GM18873 (cell line): ENCODE data around the gene PRKD3.

ENCODE experiments used
- ATAC-seq: cut with Tn5 transposase; IDR thresholded peaks from one replicate; pipeline ENCODE4 v1.9.1; 2021; ENCODE audit warnings: mild to moderate bottlenecking, moderate library complexity, moderate number of reproducible peaks; ENCODE audit not compliant: unreplicated experiment, low FRiP score

The PRKD3 gene

GRCh38 chr2:37343537-37344434, 19.2 kb upstream of the PRKD3 start:
- ATAC-seq = no peak

GRCh38 chr2:37342591-37343220, 18.1 kb upstream of the PRKD3 start:
- no peak for ATAC-seq

- ATAC-seq = no peak
These were observed 16.0 kb upstream of the PRKD3 start for GRCh38 chr2:37340637-37341036.

- no peak for ATAC-seq
These were observed 14.3 kb upstream of the PRKD3 start for GRCh38 chr2:37338933-37339332.

DNA sequence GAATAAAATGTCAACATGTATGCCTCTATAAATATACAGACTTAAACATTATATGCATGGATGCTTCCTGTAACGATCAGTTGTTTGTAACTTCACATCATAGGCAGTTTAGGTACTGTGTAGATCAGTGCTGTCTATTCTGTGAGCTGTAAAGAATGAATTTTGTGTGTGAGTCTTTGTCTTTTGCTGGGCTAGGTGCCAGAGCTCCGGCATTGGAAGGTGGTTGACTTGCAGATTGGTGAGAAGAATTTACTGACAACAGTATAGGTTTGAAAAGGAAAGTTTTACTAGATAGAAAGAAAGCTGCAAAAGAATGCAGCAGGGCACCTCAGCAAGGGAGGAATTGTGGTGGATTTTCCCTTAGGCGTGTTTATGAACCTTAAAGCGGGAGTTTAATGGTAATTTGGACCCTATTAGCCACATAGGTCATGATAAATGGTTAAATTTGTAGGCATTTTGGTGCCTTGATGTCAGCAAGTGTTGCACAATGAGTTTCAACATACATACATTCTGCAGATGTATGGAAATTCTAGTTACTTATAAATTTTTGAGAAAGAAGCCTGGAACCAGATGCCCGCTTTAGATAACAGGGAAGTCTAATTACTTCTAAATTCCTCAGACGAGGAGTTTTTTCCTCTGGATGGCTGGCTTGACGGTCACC, 13.1 kb upstream of the PRKD3 start:
- ATAC-seq = no peak

- no peak for ATAC-seq
These were observed 11.0 kb upstream of the PRKD3 start for GRCh38 chr2:37335604-37336003.

DNA sequence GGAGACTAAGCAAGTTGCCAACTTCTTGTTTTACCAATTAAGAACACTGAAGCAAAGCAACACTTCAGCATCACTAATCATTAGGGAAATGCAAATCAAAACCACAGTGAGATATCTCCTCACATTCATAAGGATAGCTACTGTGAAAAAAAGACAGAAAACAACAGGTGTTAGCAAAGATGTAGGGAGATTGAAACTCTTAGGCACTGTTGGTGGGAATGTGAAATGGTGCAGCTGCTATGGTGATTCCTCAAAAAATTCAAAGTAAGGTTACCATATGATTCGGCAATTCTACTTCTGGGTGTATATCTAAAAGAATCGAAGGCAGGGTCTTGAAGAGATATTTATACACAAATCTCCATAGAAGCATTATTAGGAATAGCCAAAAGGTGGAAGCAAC, 8.6 kb upstream of the PRKD3 start:
- no peak for ATAC-seq

DNA sequence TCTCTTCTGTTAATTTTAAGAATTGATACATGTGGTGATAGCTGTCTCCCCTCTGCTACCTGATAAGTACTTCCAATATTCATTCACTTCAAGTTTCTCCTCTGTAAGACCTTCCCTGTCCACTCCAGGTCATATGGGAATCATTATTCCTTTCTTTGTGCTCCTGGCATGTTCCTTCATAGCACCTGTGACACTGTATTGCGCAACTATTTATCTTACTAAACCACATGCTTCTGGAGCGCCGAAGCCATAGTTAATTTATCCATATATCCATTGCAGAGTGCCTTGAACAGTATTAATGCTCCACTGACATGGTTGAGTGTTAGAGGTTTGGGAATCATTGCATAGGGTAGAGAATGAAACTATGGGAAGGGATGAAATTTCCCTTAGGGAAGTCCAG, 7.9 kb upstream of the PRKD3 start:
- no peak for ATAC-seq

GRCh38 chr2:37330681-37331080, 6.0 kb upstream of the PRKD3 start:
- ATAC-seq = no peak

DNA sequence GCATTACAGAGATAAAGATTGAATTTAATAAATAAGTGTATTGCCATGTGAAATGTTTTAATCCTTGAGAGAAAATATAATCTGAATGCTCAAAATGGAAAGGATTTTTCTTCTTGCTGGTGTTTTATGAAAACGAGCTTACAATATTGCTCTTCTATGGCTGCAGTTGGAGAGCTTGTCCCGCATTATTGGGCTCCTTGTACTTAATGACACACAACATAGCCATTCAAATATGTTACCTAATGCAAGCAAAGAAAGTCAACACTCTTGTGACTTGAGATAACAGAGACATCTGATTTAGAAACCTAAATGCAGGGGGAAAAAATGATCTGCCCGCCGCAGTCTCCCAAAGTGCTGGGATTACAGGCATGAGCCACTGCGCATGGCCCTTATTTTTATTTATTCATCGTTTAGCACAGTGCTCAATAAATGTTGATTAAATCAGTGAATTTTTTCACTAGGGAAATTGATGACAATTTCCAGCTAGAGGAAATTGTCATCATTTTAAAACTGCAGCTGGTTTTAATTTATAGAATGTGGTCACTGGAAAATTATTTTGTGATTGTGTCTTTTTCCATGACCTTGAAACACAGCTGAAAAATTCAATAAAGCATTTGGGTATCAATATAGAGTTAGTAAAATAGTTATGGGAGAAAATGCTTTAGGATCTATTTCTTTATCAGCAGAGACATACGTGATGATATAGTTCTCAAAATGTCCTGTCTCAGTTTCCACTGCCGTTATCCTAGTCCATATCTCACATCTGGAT, 2.4 kb upstream of the PRKD3 start:
- no peak for ATAC-seq

DNA sequence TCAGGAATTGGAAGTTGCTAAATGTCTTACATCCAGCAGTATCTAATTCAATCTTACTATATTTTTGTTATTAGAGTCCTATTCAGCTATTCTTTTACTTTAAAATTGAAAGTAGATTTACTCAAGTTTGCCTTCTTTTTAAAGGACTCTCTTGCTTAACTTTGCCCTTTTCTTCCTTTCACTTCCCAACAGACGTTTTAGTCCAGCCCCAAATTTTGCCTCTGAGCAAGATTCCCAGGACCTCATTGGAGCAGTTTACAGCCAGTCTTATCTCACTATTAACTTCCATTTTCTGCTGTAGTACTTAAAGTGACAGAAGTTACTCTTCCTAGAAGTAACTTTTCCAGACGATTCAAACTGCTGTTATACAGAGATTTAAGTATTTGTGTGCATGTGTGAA, 1.7 kb upstream of the PRKD3 start:
- ATAC-seq = no peak

GRCh38 chr2:37325625-37326071, 1.0 kb upstream of the PRKD3 start:
- ATAC-seq = no peak

GRCh38 chr2:37324536-37324785, 172 bp downstream of the PRKD3 start:
- no peak for ATAC-seq

DNA sequence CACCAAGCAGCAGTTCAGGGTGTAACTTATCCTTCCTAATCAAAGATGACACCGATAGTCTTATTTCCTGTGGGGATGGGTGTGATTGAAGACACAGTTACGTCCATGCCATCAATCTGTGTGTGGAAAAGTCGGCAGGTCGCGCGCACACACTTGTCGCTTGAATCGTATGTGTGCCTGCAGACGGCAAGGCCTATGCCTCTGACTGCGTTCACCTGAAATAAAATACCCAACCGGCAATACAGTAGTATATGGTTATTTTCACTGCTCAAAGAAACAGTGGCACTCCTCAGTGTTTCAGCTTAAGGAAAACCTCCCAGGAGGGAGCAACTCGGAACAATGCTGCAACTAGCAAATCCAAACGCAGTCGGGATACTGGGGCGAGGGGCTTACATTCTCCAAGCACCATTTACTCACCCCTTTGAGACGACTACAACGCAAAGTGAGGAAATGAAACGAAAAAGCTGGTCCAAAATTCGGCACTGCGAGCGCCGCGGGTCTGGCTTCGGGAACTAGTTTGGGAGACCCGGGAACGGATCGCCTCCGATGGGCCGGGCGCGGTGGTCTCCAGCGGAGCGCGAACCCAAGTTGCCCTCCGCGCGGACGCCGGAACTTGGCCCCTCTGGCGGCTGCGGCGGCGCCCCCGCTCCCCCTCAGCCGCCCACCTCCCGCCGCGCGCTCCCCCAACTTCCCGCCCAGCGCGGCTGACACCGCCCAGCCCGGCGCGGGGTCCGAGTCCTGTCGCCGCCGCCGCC, 675 bp downstream of the PRKD3 start:
- ATAC-seq = no peak

- ATAC-seq = no peak
These were observed 1.4 kb downstream of the PRKD3 start for GRCh38 chr2:37323176-37323780.

DNA sequence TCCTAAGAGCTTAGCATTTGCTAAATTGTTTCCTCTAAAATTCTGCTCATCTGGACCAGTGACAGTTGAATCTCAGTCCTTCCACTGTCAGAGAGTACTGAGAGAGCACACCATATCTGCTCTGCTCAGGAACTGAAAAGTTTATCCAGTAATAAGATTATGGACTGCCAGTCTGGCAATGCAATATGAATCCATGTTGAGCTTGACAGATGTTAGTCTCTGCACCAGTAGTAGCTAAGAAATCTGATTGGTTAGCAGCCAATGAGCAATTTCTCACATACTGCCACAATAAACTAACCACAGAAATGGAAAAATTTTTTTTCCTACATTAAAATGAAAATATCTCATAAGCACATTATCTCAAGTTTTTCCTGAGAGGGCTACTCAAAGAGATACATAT, 2.3 kb downstream of the PRKD3 start:
- no peak for ATAC-seq

DNA sequence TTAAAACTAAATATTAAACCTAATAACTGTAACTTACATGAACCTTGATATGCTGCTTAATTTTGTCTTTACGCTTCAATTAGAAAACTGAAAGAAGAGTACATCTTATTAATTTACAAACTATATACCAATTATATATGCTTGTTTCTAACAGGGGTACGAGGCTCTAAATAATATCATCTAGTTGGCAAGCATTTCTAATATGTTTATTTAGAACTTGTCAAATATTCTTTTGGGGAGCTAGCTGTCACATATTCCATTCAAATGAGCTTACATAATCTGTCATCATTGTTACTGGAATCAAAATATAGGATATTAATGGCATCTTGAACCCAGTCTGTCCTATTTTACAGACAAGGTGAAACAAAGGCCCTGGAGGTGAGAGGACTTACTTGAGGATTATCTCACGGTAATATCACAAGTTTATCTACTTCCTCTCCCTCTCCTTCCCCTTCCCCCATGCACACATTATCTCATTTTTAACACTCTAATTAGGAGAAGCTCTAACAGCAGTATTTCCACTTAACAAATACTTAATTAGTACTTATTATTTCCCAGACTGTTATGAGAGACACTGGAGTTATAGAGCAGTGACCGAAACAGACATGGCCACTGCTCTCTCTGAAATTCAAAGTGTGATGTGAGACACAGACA, 3.5 kb downstream of the PRKD3 start:
- ATAC-seq = no peak

GRCh38 chr2:37319754-37320609, 4.7 kb downstream of the PRKD3 start:
- no peak for ATAC-seq
